Measurements from ENCODE around the gene RGP1. TPM values are rescaled to one million over a fixed set of nuclear protein-coding genes. Genes with fewer than 3 reads are reported as not detected.
A peak's percentile ranks its signal among the peaks of the same experiment; 100 is the strongest.

The RGP1 gene
- total RNA-seq (10 to 100 TPM; 26.9 to 30.3 TPM), polyA plus RNA-seq (ENCODE audit: insufficient read length in 6 of 6) (10 to 100 TPM; 23.0 to 32.1 (median 29.5) TPM)
- long read RNA-seq, donor 1, full-length matches to known transcripts = 8 of 8 reads
- long read RNA-seq, donor 1, partial matches to known transcripts = 0 of 8 reads
- long read RNA-seq, donor 1, other reads (novel, unspliced or antisense) = 0 of 8 reads
- long read RNA-seq, donor 2, full-length matches to known transcripts = 3 of 3 reads
- long read RNA-seq, donor 2, partial matches to known transcripts = 0 of 3 reads
- long read RNA-seq, donor 2, other reads (novel, unspliced or antisense) = 0 of 3 reads
- long read RNA-seq, donor 3, full-length matches to known transcripts = 5 of 5 reads
- long read RNA-seq, donor 3, partial matches to known transcripts = 0 of 5 reads
- long read RNA-seq, donor 3, other reads (novel, unspliced or antisense) = 0 of 5 reads
- long read RNA-seq, donor 4, full-length matches to known transcripts = 3 of 5 reads
- long read RNA-seq, donor 4, partial matches to known transcripts = 1 of 5 reads
- long read RNA-seq, donor 4, other reads (novel, unspliced or antisense) = 1 of 5 reads
- long read RNA-seq, donor 5, full-length matches to known transcripts = 6 of 6 reads
- long read RNA-seq, donor 5, partial matches to known transcripts = 0 of 6 reads
- long read RNA-seq, donor 5, other reads (novel, unspliced or antisense) = 0 of 6 reads
- long read RNA-seq, donor 6, full-length matches to known transcripts = 2 of 2 reads
- long read RNA-seq, donor 6, partial matches to known transcripts = 0 of 2 reads
- long read RNA-seq, donor 6, other reads (novel, unspliced or antisense) = 0 of 2 reads
- long read RNA-seq, donor 7, full-length matches to known transcripts = 3 of 3 reads
- long read RNA-seq, donor 7, partial matches to known transcripts = 0 of 3 reads
- long read RNA-seq, donor 7, other reads (novel, unspliced or antisense) = 0 of 3 reads
- long read RNA-seq, donor 8, full-length matches to known transcripts = 3 of 13 reads
- long read RNA-seq, donor 8, partial matches to known transcripts = 5 of 13 reads
- long read RNA-seq, donor 8, other reads (novel, unspliced or antisense) = 5 of 13 reads
- long read RNA-seq, donor 9 = 0 reads
- long read RNA-seq, donor 10, partial matches to known transcripts = 0 of 1 reads
- long read RNA-seq, donor 10, other reads (novel, unspliced or antisense) = 1 of 1 reads
- long read RNA-seq, donor 11, full-length matches to known transcripts = 3 of 3 reads
- long read RNA-seq, donor 11, partial matches to known transcripts = 0 of 3 reads
- long read RNA-seq, donor 11, other reads (novel, unspliced or antisense) = 0 of 3 reads
- long read RNA-seq, donor 12, full-length matches to known transcripts = 4 of 4 reads
- long read RNA-seq, donor 12, partial matches to known transcripts = 0 of 4 reads
- long read RNA-seq, donor 12, other reads (novel, unspliced or antisense) = 0 of 4 reads

- Histone ChIP-seq H3K27me3 (no peaks in the 10 kb centered on the region), H3K36me3 (peaks cover 0 to 44% of the 10 kb centered on the region in 2 donors), H3K27ac (peak within 1 kb of the TSS; percentile 90 to 91), H3K9me3 (no peaks in the 10 kb centered on the region), H3K4me3 (peak within 1 kb of the TSS; percentile 83 to 93), H3K4me1 (peaks cover 28 to 59% of the 10 kb centered on the region in 2 donors)
- intact Hi-C loops (cut with DNase I) = no loop called here
- ATAC-seq (peak; percentile 94), DNase-seq (peak; percentile 71 to 97 (median 84))
- TF ChIP-seq, protein P1, sequence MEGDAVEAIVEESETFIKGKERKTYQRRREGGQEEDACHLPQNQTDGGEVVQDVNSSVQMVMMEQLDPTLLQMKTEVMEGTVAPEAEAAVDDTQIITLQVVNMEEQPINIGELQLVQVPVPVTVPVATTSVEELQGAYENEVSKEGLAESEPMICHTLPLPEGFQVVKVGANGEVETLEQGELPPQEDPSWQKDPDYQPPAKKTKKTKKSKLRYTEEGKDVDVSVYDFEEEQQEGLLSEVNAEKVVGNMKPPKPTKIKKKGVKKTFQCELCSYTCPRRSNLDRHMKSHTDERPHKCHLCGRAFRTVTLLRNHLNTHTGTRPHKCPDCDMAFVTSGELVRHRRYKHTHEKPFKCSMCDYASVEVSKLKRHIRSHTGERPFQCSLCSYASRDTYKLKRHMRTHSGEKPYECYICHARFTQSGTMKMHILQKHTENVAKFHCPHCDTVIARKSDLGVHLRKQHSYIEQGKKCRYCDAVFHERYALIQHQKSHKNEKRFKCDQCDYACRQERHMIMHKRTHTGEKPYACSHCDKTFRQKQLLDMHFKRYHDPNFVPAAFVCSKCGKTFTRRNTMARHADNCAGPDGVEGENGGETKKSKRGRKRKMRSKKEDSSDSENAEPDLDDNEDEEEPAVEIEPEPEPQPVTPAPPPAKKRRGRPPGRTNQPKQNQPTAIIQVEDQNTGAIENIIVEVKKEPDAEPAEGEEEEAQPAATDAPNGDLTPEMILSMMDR (IDR thresholded peaks at IDR 0.05) = no peak
Observed at GRCh38 chr9:35748858-35749514, at the start of gene RGP1, which contains the start of gene GBA2. Gene RGP1 (plus strand): TSS chr9:35749287. CDS start chr9:35749756, 469 bp downstream. Gene GBA2 (minus strand): TSS chr9:35749228. CDS start chr9:35748704, 524 bp downstream.

GRCh38 chr9:35700031-35700430, 49.1 kb upstream of the RGP1 start:
- Histone ChIP-seq H3K27ac (peak overlapping the region in 1 of 2 donors; percentile 18), H3K27me3 (no peaks in the 10 kb centered on the region), H3K4me1 (peaks cover 2 to 7% of the 10 kb centered on the region in 2 donors), H3K9me3 (no peaks in the 10 kb centered on the region), H3K4me3 (no peak overlapping the region), H3K36me3 (peaks cover 0 to 96% of the 10 kb centered on the region in 2 donors)
- TF ChIP-seq, protein P1 (IDR thresholded peaks at IDR 0.05) = no peak
- DNase-seq (no peak), ATAC-seq (no peak)
- intact Hi-C loops (cut with DNase I) = no loop called here

DNA sequence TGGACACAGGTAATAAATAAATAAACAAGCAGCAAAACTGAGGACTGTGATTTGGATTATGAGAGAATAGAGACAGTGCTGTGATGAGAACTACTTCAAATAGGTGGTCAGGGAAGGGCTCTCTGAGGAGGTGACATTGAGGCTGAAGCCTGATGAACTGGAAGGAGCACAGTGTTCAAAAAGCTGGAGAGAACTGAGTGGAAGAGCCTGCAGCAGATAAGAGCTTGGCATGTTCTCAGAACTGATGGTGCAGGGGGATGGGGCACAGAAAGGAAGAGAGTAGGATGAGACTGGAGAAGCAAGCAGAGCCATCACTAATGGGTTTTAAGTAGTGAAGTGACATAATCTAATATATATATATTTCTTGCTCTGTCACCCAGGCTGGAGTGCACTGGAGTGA, 48.1 kb upstream of the RGP1 start:
- intact Hi-C loops (cut with DNase I) = no loop called here
- Histone ChIP-seq H3K27ac (no peak overlapping the region), H3K4me3 (no peak overlapping the region), H3K4me1 (peaks cover 0 to 7% of the 10 kb centered on the region in 2 donors), H3K36me3 (peaks cover 0 to 100% of the 10 kb centered on the region in 2 donors), H3K27me3 (no peaks in the 10 kb centered on the region), H3K9me3 (no peaks in the 10 kb centered on the region)
- DNase-seq (no peak), ATAC-seq (no peak)
- TF ChIP-seq, protein P1 (IDR thresholded peaks at IDR 0.05) = no peak

DNA sequence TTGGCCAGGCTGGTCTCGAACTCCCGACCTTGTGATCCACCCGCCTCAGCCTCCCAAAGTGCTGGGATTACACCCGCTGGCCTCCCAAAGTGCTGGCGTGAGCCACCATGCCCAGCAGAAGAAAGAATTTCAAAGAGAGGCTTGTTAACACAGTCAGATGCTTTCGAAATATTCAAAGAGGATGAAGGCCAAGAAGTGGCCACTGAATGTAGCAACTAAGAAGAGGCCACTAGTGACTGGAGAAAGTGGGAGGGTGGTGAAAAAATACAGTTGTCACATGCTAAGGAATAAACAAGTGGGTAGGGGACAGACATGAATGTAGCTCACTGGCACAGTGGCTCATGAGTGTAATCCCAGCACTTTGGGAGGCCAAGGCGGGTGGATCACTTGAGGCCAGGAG, 46.4 kb upstream of the RGP1 start:
- Histone ChIP-seq H3K27me3 (no peaks in the 10 kb centered on the region), H3K27ac (peak overlapping the region in 1 of 2 donors; percentile 18), H3K4me1 (peaks cover 0 to under 1% of the 10 kb centered on the region in 2 donors), H3K9me3 (no peaks in the 10 kb centered on the region), H3K4me3 (no peak overlapping the region), H3K36me3 (peaks cover 0 to 100% of the 10 kb centered on the region in 2 donors)
- TF ChIP-seq, protein P1 (IDR thresholded peaks at IDR 0.05) = no peak
- ATAC-seq = no peak
- no peak for DNase-seq
- intact Hi-C loops (cut with DNase I) = no loop called here
